Measurements from ENCODE around the gene LIM2.

Gene LIM2

GRCh38 chr19:51365965-51366388 is 21.8 kb downstream of the LIM2 start, which contains the start of gene ETFB:
Gene ETFB (minus strand): TSS chr19:51366388. CDS start chr19:51366326, 62 bp downstream.
- no peak for DNase-seq (ENCODE audit: low read depth)

GRCh38 chr19:51365211-51365964 is 22.4 kb downstream of the LIM2 start:
- DNase-seq (ENCODE audit: low read depth): no peak

- DNase-seq (ENCODE audit: low read depth): no peak
Observed at GRCh38 chr19:51364200-51365106, 23.3 kb downstream of the LIM2 start.

- DNase-seq (ENCODE audit: low read depth): no peak
Observed at GRCh38 chr19:51361239-51361638, 26.5 kb downstream of the LIM2 start.

- peak; percentile 80 for DNase-seq (ENCODE audit: low read depth)
Observed at GRCh38 chr19:51359294-51359693, 28.5 kb downstream of the LIM2 start.

- DNase-seq (ENCODE audit: low read depth): no peak
Observed at GRCh38 chr19:51357952-51358351, 29.8 kb downstream of the LIM2 start.

GRCh38 chr19:51356159-51356801 is 31.5 kb downstream of the LIM2 start:
- no peak for DNase-seq (ENCODE audit: low read depth)

- no peak for DNase-seq (ENCODE audit: low read depth)
Observed at GRCh38 chr19:51354742-51355148, 33.0 kb downstream of the LIM2 start.

- DNase-seq (ENCODE audit: low read depth): no peak
Observed at GRCh38 chr19:51354103-51354741, 33.6 kb downstream of the LIM2 start.

GRCh38 chr19:51352783-51353360 is 34.9 kb downstream of the LIM2 start:
- DNase-seq (ENCODE audit: low read depth): no peak

- no peak for DNase-seq (ENCODE audit: low read depth)
Observed at GRCh38 chr19:51351266-51351990, 36.3 kb downstream of the LIM2 start.

- no peak for DNase-seq (ENCODE audit: low read depth)
Observed at GRCh38 chr19:51347209-51347928, 40.4 kb downstream of the LIM2 start.

GRCh38 chr19:51346742-51347141 is 41.0 kb downstream of the LIM2 start:
- DNase-seq (ENCODE audit: low read depth): no peak

GRCh38 chr19:51345076-51345620 is 42.6 kb downstream of the LIM2 start:
- DNase-seq (ENCODE audit: low read depth): no peak

GRCh38 chr19:51342631-51343569 is 44.9 kb downstream of the LIM2 start:
- no peak for DNase-seq (ENCODE audit: low read depth)

GRCh38 chr19:51341976-51342580 is 45.7 kb downstream of the LIM2 start, which contains the start of gene VSIG10L:
Gene VSIG10L (minus strand): TSS chr19:51342139. CDS start chr19:51342124, 15 bp downstream.
- no peak for DNase-seq (ENCODE audit: low read depth)

GRCh38 chr19:51341066-51341465 is 46.7 kb downstream of the LIM2 start:
- DNase-seq (ENCODE audit: low read depth): no peak

Measured in GM04503 (cell line).